Stimulated activated CD4-positive, alpha-beta T cell treated with anti-CD3 and anti-CD28 coated beads, Interleukin-4, amount 100 ng/mL, for 24 hours (primary cell): ENCODE data around the gene PERM1.

Experiments
- DNase-seq: peaks from one replicate; pipeline ENCODE4 v3.0.0-alpha.2; 2020

Gene PERM1

GRCh38 chr1:930633-931138 lies 51.2 kb downstream of the PERM1 start:
- no peak for DNase-seq

- DNase-seq, result no peak
Observed at GRCh38 chr1:929712-930632, 51.9 kb downstream of the PERM1 start.

GRCh38 chr1:928825-929661 lies 52.9 kb downstream of the PERM1 start:
- no peak for DNase-seq

- no peak for DNase-seq
Observed at GRCh38 chr1:927748-928147, 54.1 kb downstream of the PERM1 start.

GRCh38 chr1:927234-927633 lies 54.7 kb downstream of the PERM1 start:
- DNase-seq, result no peak

DNA sequence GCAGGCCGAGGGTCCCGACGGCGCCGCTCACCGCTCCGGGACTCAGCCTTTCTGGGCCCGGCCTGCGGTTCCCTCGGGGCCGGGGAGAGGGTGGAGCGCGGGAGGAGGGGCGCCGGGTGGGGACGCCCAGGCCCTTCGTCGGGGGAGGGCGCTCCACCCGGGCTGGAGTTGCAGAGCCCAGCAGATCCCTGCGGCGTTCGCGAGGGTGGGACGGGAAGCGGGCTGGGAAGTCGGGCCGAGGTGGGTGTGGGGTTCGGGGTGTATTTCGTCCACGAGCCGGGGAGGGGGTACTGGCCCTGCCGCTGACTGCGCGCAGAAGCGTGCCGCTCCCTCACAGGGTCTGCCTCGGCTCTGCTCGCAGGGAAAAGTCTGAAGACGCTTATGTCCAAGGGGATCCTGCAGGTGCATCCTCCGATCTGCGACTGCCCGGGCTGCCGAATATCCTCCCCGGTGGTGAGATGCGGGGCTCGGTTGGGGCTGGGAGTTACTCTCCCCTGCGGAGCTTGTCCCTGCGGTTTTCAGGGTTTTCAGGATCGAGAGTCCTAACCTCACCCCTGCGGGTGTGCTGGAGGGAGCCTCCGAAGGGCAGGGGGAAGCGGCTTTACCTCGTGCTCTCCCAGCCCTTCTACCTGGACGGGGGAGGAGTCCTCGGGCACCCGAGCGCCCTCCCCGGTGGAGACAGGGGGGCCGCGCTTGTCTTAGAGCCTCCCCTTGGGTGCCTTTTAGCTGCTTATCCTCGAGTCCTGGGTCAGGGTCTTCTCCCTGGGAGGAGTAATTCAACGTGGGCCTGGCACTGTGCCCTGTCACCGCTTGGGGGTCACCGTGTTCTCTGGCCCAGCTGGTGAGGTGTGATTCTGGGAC lies 56.1 kb downstream of the PERM1 start:
- DNase-seq, result no peak
